GM12878 (cell line): ENCODE measurements around the gene INSYN2B. TPM values are rescaled to one million over a fixed set of nuclear protein-coding genes. Genes with fewer than 3 reads are reported as not detected.

ENCODE experiments used
- ATAC-seq: fragments of 200-7000 bp; cut with Tn5 transposase; 3 replicates; pipeline ENCODE4 v1.9.1; 2020; ENCODE audit warnings: mild to moderate bottlenecking, moderate library complexity
- BruUV-seq: library from RNA; stranded (reverse); fragments of 400-500 nt; replicated peaks from 2 replicates; lab custom pipeline; 2021; lab: Mats Ljungman, UMichigan
- CTCF ChIA-PET: fragments of 300-600 bp; sonication (Branson Sonifier 250); formaldehyde crosslinking; extraction: SDS; loops from one replicate; lab custom pipeline; 2021; ENCODE audit warnings: inconsistent platforms; lab: Yijun Ruan, JAX
- POLR2A ChIA-PET: fragments of 350-600 bp; formaldehyde crosslinking; extraction: SDS; loops from one replicate; lab custom pipeline; 2021; ENCODE audit warnings: inconsistent platforms; lab: Charles Lee
- RAD21 ChIA-PET: fragments of 300-600 bp; sonication (Branson Sonifier 250); formaldehyde crosslinking; loops from one replicate; lab custom pipeline; 2023; ENCODE audit warnings: antibody characterized with exemption; ENCODE audit not compliant: unreplicated experiment; lab: Charles Lee
- SMC1A ChIA-PET: fragments of 300-600 bp; sonication (Branson Sonifier 250); formaldehyde crosslinking; loops from one replicate; lab custom pipeline; 2023; ENCODE audit not compliant: unreplicated experiment, uncharacterized antibody; lab: Charles Lee
- DNase-seq: peaks from one replicate; pipeline ENCODE4 v3.0.0-alpha.2; 2011; ENCODE audit warnings: low read depth, low spot score
- FAIRE-seq: peaks from 3 replicates; lab custom pipeline; 2011; peaks lifted over from hg19 to GRCh38; lab: Jason Lieb, UNC
- H2AFZ ChIP-seq: 2 replicates; pipeline ENCODE4 v1.6.0; 2011; ENCODE audit warnings: low read depth, low read length, control low read depth; ENCODE audit not compliant: control insufficient read depth
- H3K27ac ChIP-seq: 2 replicates; pipeline ENCODE4 v1.5.1; 2011; ENCODE audit warnings: control low read depth; ENCODE audit not compliant: control insufficient read depth, insufficient read depth
- H3K27me3 ChIP-seq, 2 experiments: replicated peaks in 1 of 2; 2 replicates each; pipeline versions ENCODE4 v1.6.0 to v1.6.1; 2011; ENCODE audit warnings: low read length in 1 of 2; ENCODE audit not compliant: control insufficient read depth in 2 of 2, insufficient read depth in 2 of 2
- H3K36me3 ChIP-seq, 2 experiments: 2 replicates each; pipeline ENCODE4 v1.5.1; 2011; ENCODE audit warnings: low read length in 1 of 2; ENCODE audit not compliant: control insufficient read depth in 2 of 2, insufficient read depth in 2 of 2
- H3K4me1 ChIP-seq: 2 replicates; pipeline ENCODE4 v1.6.1; 2011; ENCODE audit warnings: mild to moderate bottlenecking, low read length, moderate library complexity, mixed read lengths; ENCODE audit not compliant: control insufficient read depth, insufficient read depth
- H3K4me2 ChIP-seq: 2 replicates; pipeline ENCODE4 v1.6.0; 2011; ENCODE audit warnings: control low read depth; ENCODE audit not compliant: control insufficient read depth, insufficient read depth
- H3K4me3 ChIP-seq: fragments of 200-600 bp; sonication (generic); 2 replicates; pipeline ENCODE4 v1.5.1; 2016
- H3K79me2 ChIP-seq: 2 replicates; pipeline ENCODE4 v1.6.0; 2011; ENCODE audit warnings: low read length; ENCODE audit not compliant: control insufficient read depth, insufficient read depth
- H3K9ac ChIP-seq: 2 replicates; pipeline ENCODE4 v1.8.0; 2011; ENCODE audit warnings: low read length, control low read depth, mixed read lengths; ENCODE audit not compliant: control insufficient read depth, insufficient read depth
- H3K9me3 ChIP-seq: replicated peaks from 3 replicates; pipeline ENCODE4 v1.5.1; 2011; ENCODE audit warnings: mild to moderate bottlenecking, low read length; ENCODE audit not compliant: control insufficient read depth, insufficient read depth
- H4K20me1 ChIP-seq: 2 replicates; pipeline ENCODE4 v1.6.0; 2011; ENCODE audit not compliant: control insufficient read depth, insufficient read depth
- ATF7 ChIP-seq: fragments of 450-650 bp; IDR thresholded peaks from 2 replicates; pipeline ENCODE4 v1.6.1; 2016; ENCODE audit warnings: low read depth, mild to moderate bottlenecking
- CREM ChIP-seq: IDR thresholded peaks from 2 replicates; pipeline ENCODE4 v1.6.1; 2014; ENCODE audit warnings: antibody characterized with exemption, low read depth
- E2F4 ChIP-seq: IDR thresholded peaks from 2 replicates; pipeline ENCODE4 v1.6.1; 2012; ENCODE audit warnings: low read depth, low read length, improper control_type of control experiment
- IRF5 ChIP-seq: fragments of 450-650 bp; IDR thresholded peaks from 2 replicates; pipeline ENCODE4 v1.6.1; 2017; ENCODE audit warnings: borderline replicate concordance
- JUND ChIP-seq: IDR thresholded peaks from 2 replicates; pipeline ENCODE4 v1.6.1; 2012; ENCODE audit warnings: low read depth, mild to moderate bottlenecking, low read length, improper control_type of control experiment, moderate library complexity
- NR2C2 ChIP-seq: IDR thresholded peaks from 2 replicates; pipeline ENCODE4 v1.6.1; 2011; ENCODE audit warnings: borderline replicate concordance, low read depth; ENCODE audit not compliant: control insufficient read depth, insufficient read length
- STAT3 ChIP-seq: IDR thresholded peaks from 2 replicates; pipeline ENCODE4 v1.6.1; 2011; ENCODE audit warnings: low read depth, low read length, improper control_type of control experiment
- ZNF622 ChIP-seq: fragments of 450-650 bp; IDR thresholded peaks from 2 replicates; pipeline ENCODE4 v1.6.1; 2017; ENCODE audit warnings: mild to moderate bottlenecking, inconsistent platforms
- WGBS: methylation state at CpG from one replicate; pipeline ENCODE4 v1.1.6; 2016; ENCODE audit warnings: low lambda C conversion rate; ENCODE audit not compliant: insufficient replicate concordance, insufficient coverage; ENCODE audit errors: missing lambda C conversion rate; 5-methylcytosine and 5-hydroxymethylcytosine counted together
- in situ Hi-C: fragments of 300-500 bp; cut with MboI; formaldehyde crosslinking; loops from 9 replicates; pipeline ENCODE4 v1.14.3; 2018; ENCODE audit warnings: mixed read lengths
- intact Hi-C: fragments of 100-400 bp; cut with micrococcal nuclease; formaldehyde crosslinking; loops from one replicate; pipeline ENCODE4 v1.14.2; 2022; ENCODE audit not compliant: unreplicated experiment
- polyA plus RNA-seq, 11 experiments: library from polyadenylated mRNA; depleted of rRNA in 4 of 11; unstranded in 6 of 11; stranded (reverse) in 5 of 11; fragments of >200 nt; fragmentation: Nextera tagmentation in 4 of 11; fragmentation: Illumina TruSeq in 1 of 11; extraction: Ambion mirVana in 4 of 11; extraction: Trizol in 1 of 11; gene quantifications; 1 replicate in 1 of 11; 2 replicates in 10 of 11; pipeline versions ENCODE4 v1.2.1 to v1.2.3, GENCODE V29; 2011 to 2016; ENCODE audit warnings: inconsistent platforms in 2 of 11, missing spikeins in 2 of 11, low read depth in 1 of 11
- total RNA-seq, 4 experiments: library from RNA; depleted of rRNA in 3 of 4; stranded (reverse); fragments of >200 nt in 3 of 4; fragmentation: Illumina TruSeq in 1 of 4; extraction: Trizol in 1 of 4; gene quantifications; 2 replicates each; pipeline versions ENCODE4 v1.2.1 to v1.2.3, GENCODE V29; 2013 to 2021

Gene INSYN2B
- total and polyA plus RNA-seq, 10 of the 15 experiments (the other 5 are each of a cell fraction or from before 2014, with no cell fraction given) = 0.05 to 0.27 (median 0.13) TPM; not detected in 7

- RAD21 ChIA-PET = no interaction called here
- CTCF ChIA-PET = interaction anchor here (0.7 to 4.0 kb wide), 3 partner anchors 23 to 40 kb away, joined by 3 to 12 read pairs (median 4); partner anchors contain the start of gene INSYN2B
- in situ Hi-C loops = no loop called here
- Histone ChIP-seq H3K27me3 (no peaks in the 10 kb centered on the region), H3K4me3 (no peak overlapping the region), H3K4me1 (no peaks in the 10 kb centered on the region), H3K27ac (no peak overlapping the region), H2AFZ (no peak overlapping the region), H3K36me3 (peaks cover 0 to 12% of the 10 kb centered on the region in 2 experiments; a peak in 3 of 4 replicates), H3K4me2 (no peak overlapping the region), H4K20me1 (no peaks in the 10 kb centered on the region), H3K79me2 (no peaks in the 10 kb centered on the region), H3K9ac (no peak overlapping the region), H3K9me3 (no peaks in the 10 kb centered on the region)
- no peak for FAIRE-seq
- POLR2A ChIA-PET = interaction anchor here (1.0 kb wide), 1 partner anchor 11 kb away, joined by 5 read pairs; no protein-coding TSS in a partner anchor
- intact Hi-C loops = no loop called here
- TF ChIP-seq NR2C2 (no peak), JUND (no peak), IRF5 (no peak), ZNF622 (no peak), STAT3 (no peak), ATF7 (no peak), E2F4 (no peak), CREM (no peak)
- SMC1A ChIA-PET = interaction anchor here (0.6 to 2.0 kb wide), 5 partner anchors 10 to 53 kb away, joined by 3 to 8 read pairs (median 3); no protein-coding TSS in a partner anchor
- WGBS = 78% methylated on average over 3 of the region's 3 CpGs
- ATAC-seq = no peak
- DNase-seq = no peak
- no TSS peak for BruUV-seq
Observed at GRCh38 chr5:169945831-169946261, 34.4 kb downstream of the INSYN2B start.
